Progenitor cell of endocrine pancreas (in vitro differentiated cells): ENCODE results near the gene NDFIP1. TPM values are rescaled to one million over a fixed set of nuclear protein-coding genes. Genes with fewer than 3 reads are reported as not detected.

ENCODE experiments used
- DNase-seq: peaks from one replicate; pipeline ENCODE4 v3.0.0; 2021; ENCODE audit warnings: low spot score; ENCODE audit not compliant: unreplicated experiment
- H3K27ac Mint-ChIP-seq: 2 replicates; pipeline ENCODE4 v1.8.0; 2021; ENCODE audit warnings: mild to moderate bottlenecking, moderate library complexity, mixed read lengths
- H3K27me3 Mint-ChIP-seq: 2 replicates; pipeline ENCODE4 v1.8.0; 2021; ENCODE audit warnings: mixed read lengths
- H3K36me3 Mint-ChIP-seq: 2 replicates; pipeline ENCODE4 v1.8.0; 2022; ENCODE audit warnings: mixed read lengths; ENCODE audit not compliant: insufficient read depth
- H3K4me1 Mint-ChIP-seq: 2 replicates; pipeline ENCODE4 v1.8.0; 2021; ENCODE audit warnings: low read depth, mixed read lengths
- H3K4me3 Mint-ChIP-seq: 2 replicates; pipeline ENCODE4 v1.8.0; 2021; ENCODE audit warnings: low read depth, mild to moderate bottlenecking, moderate library complexity, mixed read lengths
- H3K9me3 Mint-ChIP-seq: 2 replicates; pipeline ENCODE4 v1.8.0; 2021; ENCODE audit warnings: low read depth, mixed read lengths
- CTCF ChIP-seq: fragments of 200-600 bp; sonication (generic); IDR thresholded peaks from one replicate; pipeline ENCODE4 v1.5.0; 2021; ENCODE audit warnings: antibody characterized with exemption, mild to moderate bottlenecking; ENCODE audit not compliant: unreplicated experiment
- total RNA-seq: library from RNA; stranded (reverse); gene quantifications from 2 replicates; pipeline ENCODE4 v1.2.1, GENCODE V29; 2021

Gene NDFIP1
- total RNA-seq, 1 donor from 2014 or later, result 247 TPM

GRCh38 chr5:142168365-142168764, 59.8 kb downstream of the NDFIP1 start:
- Mint-ChIP-seq H3K27ac (no peak overlapping the region), H3K4me3 (no peak overlapping the region), H3K4me1 (peaks cover 38% of the 10 kb centered on the region), H3K27me3 (no peaks in the 10 kb centered on the region), H3K36me3 (no peaks in the 10 kb centered on the region), H3K9me3 (no peaks in the 10 kb centered on the region)
- DNase-seq, result no peak
- TF ChIP-seq CTCF, result no peak

- no peak for DNase-seq
- H3K4me3 Mint-ChIP-seq, result no peak overlapping the region
- H3K4me1 Mint-ChIP-seq, result peaks cover 32% of the 10 kb centered on the region
- TF ChIP-seq CTCF, result no peak
- no peaks in the 10 kb centered on the region for H3K9me3 Mint-ChIP-seq
- no peak overlapping the region for H3K27ac Mint-ChIP-seq
- H3K36me3 Mint-ChIP-seq, result no peaks in the 10 kb centered on the region
- H3K27me3 Mint-ChIP-seq, result peaks cover 5% of the 10 kb centered on the region
These were observed 61.8 kb downstream of the NDFIP1 start for GRCh38 chr5:142170254-142170953.

- Mint-ChIP-seq H3K36me3 (no peaks in the 10 kb centered on the region), H3K27me3 (peaks cover 9% of the 10 kb centered on the region), H3K4me3 (no peak overlapping the region), H3K27ac (no peak overlapping the region), H3K4me1 (peaks cover 30% of the 10 kb centered on the region), H3K9me3 (no peaks in the 10 kb centered on the region)
- DNase-seq, result no peak
- no peak for TF ChIP-seq CTCF
These were observed 62.7 kb downstream of the NDFIP1 start for GRCh38 chr5:142171270-142171669.

GRCh38 chr5:142175039-142175438, 66.5 kb downstream of the NDFIP1 start:
- no peak overlapping the region for H3K4me3 Mint-ChIP-seq
- no peaks in the 10 kb centered on the region for H3K36me3 Mint-ChIP-seq
- H3K27ac Mint-ChIP-seq, result no peak overlapping the region

GRCh38 chr5:142175461-142176142, 67.0 kb downstream of the NDFIP1 start:
- Mint-ChIP-seq H3K4me3 (no peak overlapping the region), H3K27ac (no peak overlapping the region), H3K9me3 (no peaks in the 10 kb centered on the region), H3K27me3 (peaks cover 12% of the 10 kb centered on the region), H3K4me1 (peaks cover 2% of the 10 kb centered on the region), H3K36me3 (no peaks in the 10 kb centered on the region)
- no peak for DNase-seq
- TF ChIP-seq CTCF, result no peak

More at GRCh38 chr5:142175039-142175438, 66.5 kb downstream of the NDFIP1 start:
- Mint-ChIP-seq H3K4me1 (peaks cover 7% of the 10 kb centered on the region), H3K9me3 (no peaks in the 10 kb centered on the region), H3K27me3 (peaks cover 12% of the 10 kb centered on the region)
- TF ChIP-seq CTCF, result no peak
- no peak for DNase-seq
